Neuronal stem cell (in vitro differentiated cells): ENCODE results near the gene AMZ1.

Experiments used
- DNase-seq: peaks from one replicate; pipeline ENCODE4 v3.0.0-alpha.2; 2013; ENCODE audit warnings: low spot score
- H2AFZ ChIP-seq: one replicate; pipeline ENCODE4 v1.6.1; 2013; ENCODE audit warnings: mild to moderate bottlenecking, low read length, inconsistent platforms
- H2AK5ac ChIP-seq: 2 replicates; pipeline ENCODE4 v1.6.1; 2013; ENCODE audit warnings: low read depth, mild to moderate bottlenecking, inconsistent platforms, low read length, moderate library complexity, mixed read lengths
- H2BK120ac ChIP-seq: 2 replicates; pipeline ENCODE4 v1.6.1; 2013; ENCODE audit warnings: low read depth, mild to moderate bottlenecking, inconsistent platforms, low read length, moderate library complexity, mixed read lengths
- H2BK12ac ChIP-seq: one replicate; pipeline ENCODE4 v1.6.1; 2013; ENCODE audit warnings: low read length, inconsistent platforms
- H2BK15ac ChIP-seq: 2 replicates; pipeline ENCODE4 v1.6.1; 2013; ENCODE audit warnings: mild to moderate bottlenecking, low read length, inconsistent platforms, mixed read lengths
- H2BK5ac ChIP-seq: one replicate; pipeline ENCODE4 v1.6.1; 2013; ENCODE audit warnings: inconsistent platforms, mild to moderate bottlenecking, low read length, moderate library complexity
- H3K14ac ChIP-seq: one replicate; pipeline ENCODE4 v1.6.1; 2013; ENCODE audit warnings: low read length, inconsistent platforms
- H3K18ac ChIP-seq: 2 replicates; pipeline ENCODE4 v1.6.1; 2013; ENCODE audit warnings: low read length, inconsistent platforms
- H3K23ac ChIP-seq: 2 replicates; pipeline ENCODE4 v1.6.1; 2013; ENCODE audit warnings: low read depth, mild to moderate bottlenecking, mixed read lengths, low read length, inconsistent platforms; ENCODE audit not compliant: poor library complexity
- H3K27ac ChIP-seq: replicated peaks from 3 replicates; pipeline ENCODE4 v1.5.1; 2013; ENCODE audit warnings: low read length, inconsistent platforms
- H3K27me3 ChIP-seq, 3 experiments: 2 replicates each; pipeline ENCODE4 v1.6.1; 2013; ENCODE audit warnings: low read length in 3 of 3, mild to moderate bottlenecking in 2 of 3, inconsistent platforms in 1 of 3, low read depth in 1 of 3, mixed read lengths in 1 of 3, moderate library complexity in 1 of 3; ENCODE audit not compliant: control insufficient read depth in 3 of 3, insufficient read depth in 3 of 3
- H3K36me3 ChIP-seq, 2 donors: replicated peaks in 1 of 2; 2 replicates each; pipeline ENCODE4 v1.6.1; 2013; ENCODE audit warnings: low read length in 2 of 2; ENCODE audit not compliant: control insufficient read depth in 2 of 2, insufficient read depth in 2 of 2
- H3K4ac ChIP-seq: 2 replicates; pipeline ENCODE4 v1.6.1; 2013; ENCODE audit warnings: inconsistent platforms, mild to moderate bottlenecking, low read length, moderate library complexity
- H3K4me1 ChIP-seq, 2 donors: 1 replicate in 1 of 2; 2 replicates in 1 of 2; pipeline ENCODE4 v1.6.1; 2013; ENCODE audit warnings: low read length in 2 of 2, low read depth in 1 of 2; ENCODE audit not compliant: control insufficient read depth in 2 of 2, insufficient read depth in 1 of 2
- H3K4me2 ChIP-seq: one replicate; pipeline ENCODE4 v1.6.1; 2013; ENCODE audit warnings: mild to moderate bottlenecking, low read length, inconsistent platforms; ENCODE audit not compliant: insufficient read depth, poor library complexity, severe bottlenecking
- H3K4me3 ChIP-seq, 2 donors: 2 replicates each; pipeline ENCODE4 v1.5.1; 2013; ENCODE audit warnings: low read length in 2 of 2, mild to moderate bottlenecking in 2 of 2, inconsistent platforms in 1 of 2, moderate library complexity in 1 of 2
- H3K79me1 ChIP-seq: one replicate; pipeline ENCODE4 v1.6.1; 2013; ENCODE audit warnings: low read depth, mild to moderate bottlenecking, inconsistent platforms, low read length, moderate library complexity
- H3K9ac ChIP-seq: one replicate; pipeline ENCODE4 v1.6.1; 2013; ENCODE audit warnings: mild to moderate bottlenecking, low read depth, low read length, inconsistent platforms; ENCODE audit not compliant: poor library complexity
- H3K9me3 ChIP-seq, 2 donors: replicated peaks in 1 of 2; 2 replicates each; pipeline versions ENCODE3 to v1.6.1; 2013; ENCODE audit warnings: low read length in 2 of 2, mild to moderate bottlenecking in 2 of 2, inconsistent platforms in 1 of 2, low read depth in 1 of 2, mixed read lengths in 1 of 2, moderate library complexity in 1 of 2; ENCODE audit not compliant: control insufficient read depth in 2 of 2, insufficient read depth in 1 of 2
- H4K8ac ChIP-seq: one replicate; pipeline ENCODE4 v1.6.1; 2013; ENCODE audit warnings: low read depth, mild to moderate bottlenecking, inconsistent platforms, low read length, moderate library complexity
- H4K91ac ChIP-seq: one replicate; pipeline ENCODE4 v1.6.1; 2013; ENCODE audit warnings: low read length, low read depth, mild to moderate bottlenecking, inconsistent platforms; ENCODE audit not compliant: poor library complexity
- WGBS, 2 donors: extraction: QIAGEN DNeasy Blood & Tissue Kit; methylation state at CpG; one replicate each; pipeline ENCODE4 v1.1.7; 2013; ENCODE audit warnings: missing lambda C conversion rate in 2 of 2, mixed read lengths in 1 of 2; ENCODE audit not compliant: insufficient read length in 2 of 2, insufficient replicate concordance in 1 of 2; ENCODE audit errors: extremely low coverage in 2 of 2; 5-methylcytosine and 5-hydroxymethylcytosine counted together

The AMZ1 gene

DNA sequence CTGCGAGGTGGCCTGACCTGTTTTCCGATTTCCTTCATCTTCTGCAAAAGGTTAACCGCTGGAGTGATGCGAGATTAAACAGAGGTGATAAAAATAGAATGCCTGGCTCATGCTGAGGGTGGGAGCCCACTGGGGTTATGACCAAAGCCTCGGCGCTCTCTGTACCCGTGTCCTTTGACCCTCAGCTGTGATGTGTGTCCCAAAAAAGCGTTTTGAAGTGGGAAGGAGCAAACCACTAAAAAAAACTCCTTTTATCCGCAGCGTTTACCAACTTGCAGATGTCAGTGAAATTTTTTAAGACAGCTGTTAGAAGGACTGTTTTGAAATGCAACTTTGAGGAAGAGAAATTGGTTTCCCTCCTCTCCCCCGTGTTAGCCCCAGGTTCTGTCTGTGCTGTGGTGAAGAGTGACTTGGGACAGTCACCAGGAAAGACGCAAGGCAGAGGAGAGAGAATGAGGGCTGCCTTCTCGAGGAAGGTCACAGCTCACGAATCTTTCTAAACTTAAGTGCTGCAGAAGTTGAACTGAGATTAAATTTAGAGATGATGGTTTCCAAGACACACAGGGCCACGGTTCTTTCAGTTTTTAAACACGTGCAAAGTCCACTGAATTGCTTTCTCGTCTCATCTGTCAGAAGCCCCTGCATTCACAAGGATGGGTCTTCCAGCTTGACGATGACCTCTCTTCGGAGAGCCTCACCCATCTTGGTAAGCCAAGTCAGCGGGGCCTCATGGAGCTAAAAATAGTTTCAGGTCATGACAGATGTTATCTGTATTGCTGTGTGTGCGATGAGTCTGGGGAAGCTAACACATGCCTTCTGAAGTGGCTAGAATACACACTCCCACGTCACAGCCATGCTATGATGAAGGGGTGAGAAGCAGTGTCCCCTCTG lies 27.6 kb downstream of the AMZ1 start:
- H4K91ac ChIP-seq = no peak overlapping the region
- H4K8ac ChIP-seq = no peak overlapping the region
- H2AK5ac ChIP-seq = no peak overlapping the region
- H3K4me1 ChIP-seq = peaks cover 2 to 10% of the 10 kb centered on the region in 2 donors
- no peak overlapping the region for H3K9ac ChIP-seq
- H3K4me3 ChIP-seq = no peak overlapping the region
- no peak for DNase-seq
- no peak overlapping the region for H3K4ac ChIP-seq
- H2AFZ ChIP-seq = no peak overlapping the region
- H3K27me3 ChIP-seq = no peaks in the 10 kb centered on the region
- no peak overlapping the region for H3K4me2 ChIP-seq
- no peak overlapping the region for H2BK120ac ChIP-seq
- WGBS, 2 donors = no CpG with 5 or more reads among the region's 22 CpGs
- H3K23ac ChIP-seq = no peak overlapping the region
- H3K14ac ChIP-seq = no peak overlapping the region
- H3K79me1 ChIP-seq = no peaks in the 10 kb centered on the region
- H3K36me3 ChIP-seq = peaks cover 8 to 23% of the 10 kb centered on the region in 2 donors
- H3K27ac ChIP-seq = no peak overlapping the region
- peaks cover 0 to 5% of the 10 kb centered on the region in 2 donors for H3K9me3 ChIP-seq
- H2BK15ac ChIP-seq = no peak overlapping the region
- no peak overlapping the region for H3K18ac ChIP-seq
- H2BK5ac ChIP-seq = no peak overlapping the region
- no peak overlapping the region for H2BK12ac ChIP-seq

GRCh38 chr7:2716488-2716887 lies 28.5 kb downstream of the AMZ1 start:
- Histone ChIP-seq H3K36me3 (peaks cover 12 to 23% of the 10 kb centered on the region in 2 donors), H2AFZ (no peak overlapping the region), H3K4me1 (peaks cover 2 to 10% of the 10 kb centered on the region in 2 donors), H3K9me3 (no peaks in the 10 kb centered on the region), H3K9ac (no peak overlapping the region), H4K8ac (no peak overlapping the region), H3K27ac (no peak overlapping the region), H3K4ac (no peak overlapping the region), H4K91ac (no peak overlapping the region), H2BK15ac (no peak overlapping the region), H3K27me3 (no peaks in the 10 kb centered on the region), H2AK5ac (no peak overlapping the region), H3K23ac (peak overlapping the region; percentile 50), H3K79me1 (no peaks in the 10 kb centered on the region), H2BK12ac (no peak overlapping the region), H3K4me3 (no peak overlapping the region), H2BK5ac (no peak overlapping the region), H3K14ac (no peak overlapping the region), H3K18ac (no peak overlapping the region), H2BK120ac (no peak overlapping the region), H3K4me2 (no peak overlapping the region)
- DNase-seq = no peak
- no CpG with 5 or more reads among the region's 11 CpGs for WGBS, 2 donors

- no peak overlapping the region for H2BK120ac ChIP-seq
- no peak overlapping the region for H4K91ac ChIP-seq
- H3K9me3 ChIP-seq = no peaks in the 10 kb centered on the region
- no peak overlapping the region for H3K27ac ChIP-seq
- peak overlapping the region; percentile 3 for H3K9ac ChIP-seq
- H2AFZ ChIP-seq = no peak overlapping the region
- no peak overlapping the region for H3K4me3 ChIP-seq
- H3K36me3 ChIP-seq = peaks cover 12 to 23% of the 10 kb centered on the region in 2 donors
- no peak overlapping the region for H3K18ac ChIP-seq
- H4K8ac ChIP-seq = no peak overlapping the region
- peak overlapping the region; percentile 50 for H3K23ac ChIP-seq
- no peak overlapping the region for H3K4ac ChIP-seq
- no peak overlapping the region for H2BK5ac ChIP-seq
- no CpG with 5 or more reads among the region's 20 CpGs for WGBS, 2 donors
- no peak for DNase-seq
- H2AK5ac ChIP-seq = no peak overlapping the region
- H3K4me2 ChIP-seq = no peak overlapping the region
- no peaks in the 10 kb centered on the region for H3K27me3 ChIP-seq
- no peak overlapping the region for H2BK12ac ChIP-seq
- peaks cover 2 to 10% of the 10 kb centered on the region in 2 donors for H3K4me1 ChIP-seq
- no peak overlapping the region for H3K14ac ChIP-seq
- H3K79me1 ChIP-seq = no peaks in the 10 kb centered on the region
- no peak overlapping the region for H2BK15ac ChIP-seq
Measured at GRCh38 chr7:2716906-2717292, 28.9 kb downstream of the AMZ1 start.
